ENCODE results near the gene PSMD9.
"Not testable (repeated sequence)": the region's sequence is repeated elsewhere in the genome, so short reads cannot be mapped to it uniquely, and the experiment has no call there.

GRCh38 chr12:121885129-121885528, 3.5 kb upstream of the PSMD9 start:
- TF ChIP-seq CTCF (optimal IDR thresholded peaks at IDR 0.05 in 1 of 3, IDR thresholded peaks at IDR 0.05 in 1 of 3, conservative IDR thresholded peaks at IDR 0.05 in 1 of 3; ENCODE audit: extremely low read depth in 1 of 3, insufficient read depth in 2 of 3, low read length in 3 of 3); EZH2 (IDR thresholded peaks at IDR 0.05; ENCODE audit: low read length): not testable (repeated sequence)
